Posterior vena cava (tissue), 2 donors: Measurements from ENCODE around the gene NPIPA2. TPM values are rescaled to one million over a fixed set of nuclear protein-coding genes. Genes with fewer than 3 reads are reported as not detected.
"Not testable (repeated sequence)": the region's sequence is repeated elsewhere in the genome, so short reads cannot be mapped to it uniquely, and the experiment has no call there.

Experiments used
- DNase-seq: peaks from one replicate; pipeline ENCODE4 v3.0.0-alpha.2; 2020; ENCODE audit warnings: low spot score
- intact Hi-C, 2 donors: fragments of 100-400 bp; cut with DNase I; formaldehyde crosslinking; loops; one replicate each; pipeline versions ENCODE4 v1.14.1 to v1.14.2; 2022 to 2023
- total RNA-seq, 2 donors: library from RNA; stranded (reverse); fragmentation: NEBNext Ultra II Directional; extraction: Animal tissue kit (Norgen Biotek cat#: 25700); gene quantifications; one replicate each; pipeline ENCODE4 v1.2.1, GENCODE V29; 2021
- donor health status: DM: yes; HTN: yes; CAD: no.
- donor health status: DM: yes; HTN: yes; CAD: no.

NPIPA2 gene
- total RNA-seq, 2 donors from 2014 or later, result 3.4 to 5.5 TPM

DNA sequence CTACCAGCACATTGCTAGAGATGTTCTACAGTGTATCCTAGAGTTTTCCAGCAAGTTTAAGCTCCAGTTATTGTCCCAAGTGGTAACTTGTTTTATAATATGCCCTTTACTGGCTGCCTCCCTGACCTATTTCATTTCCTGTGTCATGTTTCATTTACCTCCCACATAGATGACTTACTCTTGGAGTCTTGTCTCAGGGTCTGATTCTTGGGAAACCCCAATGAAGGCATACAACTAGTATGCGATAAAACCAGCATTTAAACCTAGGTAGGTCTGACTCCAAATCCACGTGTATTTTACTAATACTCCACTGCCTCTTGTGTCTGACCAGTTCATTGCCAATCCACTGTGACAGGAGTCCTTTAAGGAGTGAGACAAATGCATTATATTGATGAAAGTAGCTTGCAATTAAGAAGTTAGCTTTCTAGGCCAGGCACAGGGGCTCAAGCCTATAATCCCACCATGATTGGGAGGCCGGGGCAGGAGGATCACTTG, 64.9 kb downstream of the NPIPA2 start:
- intact Hi-C loops, DNase-seq: not testable (repeated sequence)

GRCh38 chr16:14813890-14814289, 71.6 kb downstream of the NPIPA2 start:
- DNase-seq, intact Hi-C loops: not testable (repeated sequence)

Other genes starting within 250 kb of the NPIPA2 start
- 10 to 100 TPM; 27.2 to 27.9 TPM for gene PARN, start 112.3 kb upstream of the NPIPA2 start, total RNA-seq
- 10 to 100 TPM; 41.8 to 45.4 TPM for gene BFAR, start 109.6 kb upstream of the NPIPA2 start, total RNA-seq
- not detected for gene PLA2G10, start 48.2 kb upstream of the NPIPA2 start, total RNA-seq
- gene NPIPA3, start 39.1 kb upstream of the NPIPA2 start, total RNA-seq, result 1 to 10 TPM; 2.8 to 7.6 TPM
- gene NOMO1, start 91.2 kb downstream of the NPIPA2 start, total RNA-seq, result 10 to 100 TPM; 72.6 to 78.3 TPM
- 100 to 1,000 TPM in 1 of 2 donors, 10 to 100 TPM in 1; 99.3 to 116 TPM for gene NPIPA1, start 194.9 kb downstream of the NPIPA2 start, total RNA-seq
- gene PDXDC1, start 232.5 kb downstream of the NPIPA2 start, total RNA-seq, result 10 to 100 TPM; 63.9 to 72.9 TPM